Right lobe of liver (tissue), 4 donors: ENCODE results near the gene ANXA4.

ENCODE experiments used
- CTCF ChIP-seq, 4 donors: fragments of 200-600 bp in 3 of 4; fragments of 450-650 bp in 1 of 4; IDR thresholded peaks; one replicate each; pipeline versions ENCODE4 v1.5.1 to v1.8.0; 2016 to 2022; ENCODE audit warnings: antibody characterized with exemption in 4 of 4, mild to moderate bottlenecking in 2 of 4
- POLR2A ChIP-seq: fragments of 450-650 bp; IDR thresholded peaks from one replicate; pipeline ENCODE4 v1.6.1; 2017; ENCODE audit warnings: antibody characterized with exemption, mild to moderate bottlenecking
- donor health status: DM: no; HTN: no; CAD: no.
- donor health status: DM: no; HTN: no; CAD: no.
- donor health status: DM: no; HTN: yes; CAD: no.

- TF ChIP-seq CTCF (IDR thresholded peaks at IDR 0.05) (no peak), POLR2A (no peak)
These were observed 26.0 kb upstream of the ANXA4 start for GRCh38 chr2:69715964-69716363.
